ENCODE data around the gene GOLGA1.
"Not testable (repeated sequence)": the region's sequence is repeated elsewhere in the genome, so short reads cannot be mapped to it uniquely, and the experiment has no call there.

GOLGA1 gene

GRCh38 chr9:124960409-124960752 lies 19.5 kb upstream of the GOLGA1 start:
- no peak for TF ChIP-seq CTCF (IDR thresholded peaks at IDR 0.05; ENCODE audit: low read depth, low read length)
- no peak overlapping the region for H3K27ac ChIP-seq
- H3K9me3 ChIP-seq (ENCODE audit: severe bottlenecking), result peaks cover 2% of the 10 kb centered on the region
- no peak for DNase-seq
- H3K27me3 ChIP-seq (ENCODE audit: insufficient read depth, low read depth, severe bottlenecking), result no peaks in the 10 kb centered on the region
- no peak overlapping the region for H3K4me3 ChIP-seq (ENCODE audit: low read depth, low read length)
- H3K36me3 ChIP-seq, result no peaks in the 10 kb centered on the region

GRCh38 chr9:124959671-124960408 lies 19.0 kb upstream of the GOLGA1 start:
- H3K4me3 ChIP-seq (ENCODE audit: low read depth, low read length); H3K27me3 ChIP-seq (ENCODE audit: insufficient read depth, low read depth, severe bottlenecking); H3K27ac ChIP-seq; H3K9me3 ChIP-seq (ENCODE audit: severe bottlenecking); DNase-seq; H3K36me3 ChIP-seq: not testable (repeated sequence)

GRCh38 chr9:124954255-124954654 lies 13.4 kb upstream of the GOLGA1 start:
- Histone ChIP-seq H3K9me3 (ENCODE audit: severe bottlenecking) (peaks cover 2% of the 10 kb centered on the region), H3K36me3 (peaks cover 8% of the 10 kb centered on the region; the same call in 1 of the 2 replicates), H3K27ac (no peak overlapping the region), H3K27me3 (ENCODE audit: insufficient read depth, low read depth, severe bottlenecking) (no peaks in the 10 kb centered on the region), H3K4me3 (ENCODE audit: low read depth, low read length) (no peak overlapping the region)
- no peak for DNase-seq
- TF ChIP-seq CTCF (IDR thresholded peaks at IDR 0.05; ENCODE audit: low read depth, low read length), result no peak

GRCh38 chr9:124950050-124950718 lies 9.3 kb upstream of the GOLGA1 start:
- no peak overlapping the region for H3K4me3 ChIP-seq (ENCODE audit: low read depth, low read length)
- H3K36me3 ChIP-seq, result peaks cover 8% of the 10 kb centered on the region; the same call in 1 of the 2 replicates
- no peak for TF ChIP-seq CTCF (IDR thresholded peaks at IDR 0.05; ENCODE audit: low read depth, low read length)
- no peak for DNase-seq
- no peaks in the 10 kb centered on the region for H3K9me3 ChIP-seq (ENCODE audit: severe bottlenecking)
- no peaks in the 10 kb centered on the region for H3K27me3 ChIP-seq (ENCODE audit: insufficient read depth, low read depth, severe bottlenecking)
- H3K27ac ChIP-seq, result no peak overlapping the region

GRCh38 chr9:124949387-124949786 lies 8.5 kb upstream of the GOLGA1 start:
- no peak for DNase-seq
- H3K4me3 ChIP-seq (ENCODE audit: low read depth, low read length), result no peak overlapping the region
- TF ChIP-seq CTCF (IDR thresholded peaks at IDR 0.05; ENCODE audit: low read depth, low read length), result no peak
- no peaks in the 10 kb centered on the region for H3K27me3 ChIP-seq (ENCODE audit: insufficient read depth, low read depth, severe bottlenecking)
- H3K27ac ChIP-seq, result no peak overlapping the region
- no peaks in the 10 kb centered on the region for H3K9me3 ChIP-seq (ENCODE audit: severe bottlenecking)
- peaks cover 8% of the 10 kb centered on the region; the same call in 1 of the 2 replicates for H3K36me3 ChIP-seq

GRCh38 chr9:124947727-124948391 lies 7.0 kb upstream of the GOLGA1 start:
- Histone ChIP-seq H3K27ac (peak overlapping the region; percentile 9; the same call in 1 of the 2 replicates), H3K9me3 (ENCODE audit: severe bottlenecking) (no peaks in the 10 kb centered on the region)
- no peak for TF ChIP-seq CTCF (IDR thresholded peaks at IDR 0.05; ENCODE audit: low read depth, low read length)

More at GRCh38 chr9:124947727-124948391, 7.0 kb upstream of the GOLGA1 start:
- H3K36me3 ChIP-seq, result peaks cover 8% of the 10 kb centered on the region; the same call in 1 of the 2 replicates
- no peaks in the 10 kb centered on the region for H3K27me3 ChIP-seq (ENCODE audit: insufficient read depth, low read depth, severe bottlenecking)
- DNase-seq, result peak; percentile 29
- H3K4me3 ChIP-seq (ENCODE audit: low read depth, low read length), result no peak overlapping the region

Data from WERI-Rb-1 (cell line).